HG02981 (cell line): Measurements from ENCODE around the gene CNTNAP1.

Source experiments
- ATAC-seq: cut with Tn5 transposase; IDR thresholded peaks from one replicate; pipeline ENCODE4 v1.9.1; 2021; ENCODE audit warnings: mild to moderate bottlenecking, moderate library complexity; ENCODE audit not compliant: unreplicated experiment

CNTNAP1 gene

DNA sequence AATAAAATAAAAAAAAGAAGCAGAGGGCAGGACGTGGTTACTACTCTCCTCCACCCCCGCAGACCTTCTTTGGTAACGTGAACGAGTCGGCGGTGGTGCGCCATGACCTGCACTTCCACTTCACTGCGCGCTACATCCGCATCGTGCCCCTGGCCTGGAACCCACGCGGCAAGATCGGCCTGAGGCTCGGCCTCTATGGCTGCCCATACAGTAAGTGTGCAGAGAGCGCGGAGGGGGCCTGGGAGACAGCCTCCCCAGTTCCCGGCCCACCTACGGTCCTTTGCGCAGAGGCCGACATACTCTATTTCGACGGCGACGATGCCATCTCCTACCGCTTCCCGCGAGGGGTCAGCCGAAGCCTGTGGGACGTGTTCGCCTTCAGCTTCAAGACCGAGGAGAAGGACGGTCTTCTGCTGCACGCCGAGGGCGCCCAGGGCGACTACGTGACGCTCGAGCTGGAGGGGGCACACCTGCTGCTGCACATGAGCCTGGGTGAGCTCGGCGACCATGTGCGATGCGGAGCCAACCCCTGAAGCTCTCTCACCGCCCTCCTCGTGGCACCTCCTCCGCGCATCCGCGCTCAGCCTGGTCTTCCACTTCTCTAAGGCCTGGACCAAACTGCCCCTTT, 2.7 kb downstream of the CNTNAP1 start:
- ATAC-seq: no peak

DNA sequence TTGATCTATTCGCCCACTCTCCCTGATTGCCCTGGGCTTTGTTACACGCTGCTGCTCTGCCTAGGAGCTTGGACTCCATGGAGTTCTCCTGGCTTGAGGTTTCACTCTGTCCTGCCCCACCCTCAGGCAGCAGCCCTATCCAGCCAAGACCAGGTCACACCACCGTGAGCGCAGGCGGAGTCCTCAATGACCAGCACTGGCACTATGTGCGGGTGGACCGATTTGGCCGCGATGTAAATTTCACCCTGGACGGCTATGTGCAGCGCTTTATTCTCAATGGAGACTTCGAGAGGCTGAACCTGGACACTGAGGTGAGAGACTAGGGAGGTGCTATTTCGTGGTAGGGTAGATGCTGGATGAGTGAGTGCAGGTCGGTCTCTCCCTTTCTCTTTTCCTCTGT, 3.5 kb downstream of the CNTNAP1 start:
- no peak for ATAC-seq

DNA sequence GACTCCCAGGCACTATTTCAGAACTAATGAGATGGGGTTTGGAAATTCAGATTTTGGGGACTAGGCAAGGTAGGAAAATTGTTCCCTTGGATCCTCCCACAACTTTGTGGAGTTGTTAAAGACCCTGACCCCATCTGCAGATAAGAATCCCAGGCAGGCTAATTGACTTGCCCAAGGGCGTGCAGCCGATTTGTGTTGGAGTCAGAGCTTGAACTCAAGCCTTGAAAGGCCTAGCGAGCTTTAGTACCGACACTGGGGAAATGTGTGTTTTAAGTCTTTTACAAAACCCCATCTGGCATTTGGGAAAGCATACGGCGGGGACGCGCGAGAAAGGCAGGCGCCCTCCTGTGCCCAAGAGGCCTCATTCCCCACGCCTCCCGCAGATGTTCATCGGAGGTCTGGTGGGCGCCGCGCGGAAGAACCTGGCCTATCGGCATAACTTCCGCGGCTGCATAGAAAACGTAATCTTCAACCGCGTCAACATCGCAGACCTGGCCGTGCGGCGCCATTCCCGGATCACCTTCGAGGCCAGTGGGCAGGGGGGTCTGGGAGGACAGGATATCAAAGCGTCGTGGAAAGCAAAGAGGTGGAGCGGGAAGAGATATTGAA, 4.3 kb downstream of the CNTNAP1 start:
- no peak for ATAC-seq

DNA sequence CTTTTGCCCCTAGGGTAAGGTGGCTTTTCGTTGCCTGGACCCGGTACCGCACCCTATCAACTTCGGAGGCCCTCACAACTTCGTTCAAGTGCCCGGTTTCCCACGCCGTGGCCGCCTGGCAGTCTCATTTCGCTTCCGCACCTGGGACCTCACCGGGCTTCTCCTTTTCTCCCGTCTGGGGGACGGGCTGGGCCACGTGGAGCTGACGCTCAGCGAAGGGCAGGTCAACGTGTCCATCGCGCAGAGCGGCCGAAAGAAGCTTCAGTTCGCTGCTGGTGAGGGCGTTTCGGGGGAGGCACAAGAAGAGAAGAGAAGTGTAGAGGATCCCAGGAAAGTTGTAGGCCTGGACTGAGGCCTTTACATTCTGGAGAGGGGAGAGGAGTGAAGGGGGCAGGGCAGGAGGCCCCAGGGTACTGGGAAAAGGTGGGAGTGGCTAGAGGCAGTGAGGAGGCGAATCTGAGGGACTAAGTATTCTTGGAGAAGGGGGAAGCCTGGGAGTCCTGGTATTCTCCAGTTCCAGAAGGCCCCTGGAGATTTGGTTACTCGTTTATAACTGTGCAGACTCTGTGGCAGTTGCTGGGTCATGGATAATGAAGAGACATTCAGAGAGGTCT, 5.5 kb downstream of the CNTNAP1 start:
- no peak for ATAC-seq

DNA sequence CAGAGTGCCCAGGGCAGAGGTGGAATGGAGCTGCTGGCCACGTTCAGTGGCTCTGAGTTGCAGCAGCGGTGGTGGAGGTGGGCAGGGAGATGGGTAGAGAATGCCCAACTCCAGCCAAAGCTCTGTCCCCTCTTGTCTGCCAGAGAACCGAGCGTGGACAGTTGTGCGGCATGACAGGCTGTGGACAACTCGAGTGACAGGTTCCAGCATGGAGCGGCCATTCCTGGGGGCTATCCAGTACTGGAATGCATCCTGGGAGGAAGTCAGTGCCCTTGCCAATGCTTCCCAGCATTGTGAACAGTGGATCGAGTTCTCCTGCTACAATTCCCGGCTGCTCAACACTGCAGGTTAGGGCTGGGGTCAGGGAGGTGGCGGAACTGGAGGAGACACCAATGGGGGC, 8.3 kb downstream of the CNTNAP1 start:
- ATAC-seq: no peak

DNA sequence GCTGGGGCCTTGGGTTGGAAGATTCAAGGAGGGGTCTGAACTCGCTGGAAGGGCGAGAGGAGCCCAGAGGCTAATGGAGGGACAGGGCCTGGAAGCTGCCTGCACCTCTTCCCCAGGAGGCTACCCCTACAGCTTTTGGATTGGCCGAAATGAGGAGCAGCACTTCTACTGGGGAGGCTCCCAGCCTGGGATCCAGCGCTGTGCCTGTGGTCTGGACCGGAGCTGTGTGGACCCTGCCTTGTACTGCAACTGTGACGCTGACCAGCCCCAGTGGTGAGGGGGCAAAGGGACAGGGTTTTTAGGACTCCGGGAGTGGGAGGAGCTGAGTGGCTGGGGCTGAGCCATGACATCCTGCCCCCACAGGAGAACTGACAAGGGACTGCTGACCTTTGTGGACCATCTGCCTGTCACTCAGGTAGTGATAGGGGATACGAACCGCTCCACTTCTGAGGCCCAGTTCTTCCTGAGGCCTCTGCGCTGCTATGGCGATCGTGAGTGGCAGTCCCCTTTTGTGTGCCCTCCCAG, 8.8 kb downstream of the CNTNAP1 start:
- no peak for ATAC-seq

DNA sequence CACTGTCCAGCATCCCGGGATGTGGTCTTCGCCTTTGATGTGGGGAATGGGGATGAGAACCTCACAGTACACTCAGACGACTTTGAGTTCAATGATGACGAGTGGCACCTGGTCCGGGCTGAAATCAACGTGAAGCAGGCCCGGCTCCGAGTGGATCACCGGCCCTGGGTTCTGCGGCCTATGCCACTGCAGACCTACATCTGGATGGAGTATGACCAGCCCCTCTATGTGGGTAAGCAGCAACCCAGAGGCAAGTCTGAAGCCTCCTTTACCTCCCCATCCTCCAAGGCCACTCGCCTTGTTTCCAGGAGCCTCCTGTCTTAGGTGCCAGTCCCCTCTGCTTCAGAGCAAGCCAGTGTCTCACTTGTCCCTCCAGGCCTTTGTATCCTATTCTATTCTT, 10.2 kb downstream of the CNTNAP1 start:
- ATAC-seq: no peak

DNA sequence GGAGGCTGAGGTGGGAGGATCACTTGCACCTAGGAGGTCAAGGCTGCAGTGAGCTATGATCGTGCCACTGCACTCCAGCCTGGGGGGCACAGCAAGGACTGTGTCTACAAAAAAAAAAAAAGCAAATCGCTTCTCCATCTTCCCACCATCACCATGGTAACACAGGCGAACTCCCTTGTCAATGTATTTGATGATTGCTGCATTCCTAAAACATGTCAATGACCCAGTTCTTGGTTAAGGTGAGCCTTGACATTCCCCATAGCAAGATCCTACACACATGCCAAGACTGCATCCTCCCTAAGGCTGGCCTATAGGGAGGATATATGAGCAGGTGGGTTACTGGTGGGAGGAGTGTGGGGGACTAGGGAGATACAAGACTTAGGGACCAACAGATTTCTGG, 12.2 kb downstream of the CNTNAP1 start:
- ATAC-seq: no peak

DNA sequence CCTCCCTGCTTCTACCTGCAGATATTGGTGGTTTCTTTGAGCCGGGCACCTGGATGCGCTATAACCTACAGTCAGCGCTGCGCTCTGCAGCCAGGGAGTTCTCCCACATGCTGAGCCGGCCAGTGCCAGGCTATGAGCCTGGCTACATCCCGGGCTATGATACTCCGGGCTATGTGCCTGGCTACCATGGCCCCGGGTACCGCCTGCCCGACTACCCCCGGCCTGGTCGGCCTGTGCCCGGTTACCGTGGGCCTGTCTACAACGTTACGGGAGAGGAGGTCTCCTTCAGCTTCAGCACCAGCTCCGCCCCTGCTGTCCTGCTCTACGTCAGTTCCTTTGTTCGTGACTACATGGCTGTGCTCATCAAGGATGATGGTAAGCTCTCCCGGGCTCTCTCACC, 13.2 kb downstream of the CNTNAP1 start:
- no peak for ATAC-seq

DNA sequence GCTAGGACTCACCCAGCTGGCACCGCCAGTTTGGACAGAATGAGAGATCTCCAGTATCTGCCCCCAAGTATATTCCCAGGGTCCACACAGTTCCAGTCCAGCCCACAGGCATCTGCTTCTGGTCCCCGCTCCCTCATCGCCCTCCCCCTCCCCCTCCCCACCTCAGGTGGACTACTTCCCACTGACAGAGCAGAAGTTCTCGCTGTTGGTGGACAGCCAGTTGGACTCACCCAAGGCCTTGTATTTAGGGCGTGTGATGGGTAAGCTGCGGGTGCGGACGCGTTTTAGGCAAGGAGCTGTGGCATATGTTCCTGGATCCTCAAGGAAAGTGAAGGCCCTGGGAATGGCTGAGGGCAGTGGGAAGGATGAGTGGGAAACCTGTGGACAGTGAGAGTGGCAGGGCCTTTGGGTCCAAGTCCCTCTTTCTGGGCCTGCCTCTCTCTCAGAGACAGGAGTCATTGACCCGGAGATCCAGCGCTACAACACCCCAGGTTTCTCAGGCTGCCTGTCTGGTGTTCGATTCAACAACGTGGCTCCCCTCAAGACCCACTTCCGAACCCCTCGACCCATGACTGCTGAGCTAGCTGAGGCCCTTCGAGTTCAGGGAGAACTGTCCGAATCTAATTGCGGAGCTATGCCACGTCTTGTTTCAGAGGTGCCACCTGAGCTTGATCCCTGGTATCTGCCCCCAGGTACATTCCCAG, 14.9 kb downstream of the CNTNAP1 start:
- no peak for ATAC-seq

DNA sequence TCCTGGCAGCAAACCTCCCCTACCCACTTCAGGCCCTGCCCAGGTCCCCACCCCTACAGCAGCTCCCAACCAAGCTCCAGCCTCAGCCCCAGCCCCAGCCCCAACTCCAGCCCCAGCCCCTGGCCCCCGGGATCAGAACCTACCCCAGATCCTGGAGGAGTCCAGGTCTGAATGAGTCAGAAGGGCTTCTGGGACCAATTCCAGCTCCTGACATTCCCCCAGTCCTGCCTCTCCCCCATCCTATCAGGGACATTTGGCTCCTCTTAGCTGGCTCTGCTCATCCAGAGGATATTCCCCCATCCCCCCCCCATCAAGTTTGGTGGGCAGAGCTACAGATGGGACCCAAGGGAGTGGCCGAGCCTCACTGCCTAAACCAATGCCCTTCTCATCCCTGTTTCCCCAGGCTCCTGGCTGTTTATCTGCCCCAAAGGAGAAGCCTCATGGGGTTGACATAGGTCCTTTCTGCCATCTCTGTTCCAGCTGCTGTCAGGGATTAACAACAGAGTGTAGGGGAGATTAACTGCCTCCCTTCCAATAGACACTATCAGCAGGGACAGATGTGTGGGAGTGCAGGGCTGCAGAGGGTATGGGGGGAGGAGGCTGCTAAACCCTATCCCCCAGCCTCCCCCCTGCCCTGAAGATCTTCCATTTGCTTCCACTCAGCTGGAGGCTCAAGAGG, 16.5 kb downstream of the CNTNAP1 start:
- ATAC-seq: no peak

DNA sequence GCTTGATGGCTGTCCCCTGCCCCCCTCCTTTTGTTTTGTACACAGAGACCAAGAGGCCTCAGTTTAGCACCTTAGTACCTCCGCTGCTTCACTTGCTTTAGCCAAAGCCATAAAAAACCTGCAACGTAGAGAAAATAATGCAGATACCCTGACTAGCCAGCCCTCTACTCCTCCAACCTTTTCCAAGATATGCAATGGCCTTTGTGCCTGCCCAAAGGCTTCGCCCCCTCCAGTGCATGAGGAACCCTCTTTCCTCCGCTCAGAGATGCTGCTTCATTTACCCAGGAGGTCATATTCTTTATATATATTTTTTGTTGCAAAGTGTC, 17.0 kb downstream of the CNTNAP1 start:
- no peak for ATAC-seq

DNA sequence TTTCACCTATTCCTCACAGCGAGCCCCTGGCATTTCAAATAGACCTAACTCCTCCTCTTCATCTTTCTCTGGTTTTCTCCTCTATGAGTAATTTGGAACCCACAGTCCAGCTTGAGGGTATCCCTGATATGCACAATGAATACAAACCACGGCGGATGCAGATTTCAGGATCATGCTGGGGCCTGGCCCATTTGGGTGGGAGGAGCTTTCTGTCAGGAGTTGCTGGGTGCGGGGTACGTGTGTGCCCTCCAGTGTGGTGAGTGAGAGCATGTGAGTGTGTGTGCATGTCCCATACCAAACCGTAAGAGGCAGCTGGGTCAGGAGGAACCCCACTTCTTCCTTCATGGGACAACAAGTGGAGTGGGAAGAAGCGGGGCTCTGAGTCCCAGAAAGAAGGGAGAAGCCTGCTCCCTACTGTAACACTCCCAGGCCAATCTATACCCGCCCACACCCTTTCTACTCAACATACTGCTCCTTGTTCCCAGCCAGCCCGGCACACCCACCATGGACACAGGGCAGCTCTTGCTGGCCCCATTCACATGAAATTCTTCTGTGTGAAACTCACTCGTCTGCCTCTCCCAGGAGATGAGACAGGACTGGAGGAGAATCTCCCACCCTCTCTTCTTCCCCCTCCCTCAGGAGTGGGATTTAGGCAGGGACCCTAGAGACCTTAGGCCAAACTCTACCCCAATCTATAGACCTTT, 18.4 kb downstream of the CNTNAP1 start:
- no peak for ATAC-seq

DNA sequence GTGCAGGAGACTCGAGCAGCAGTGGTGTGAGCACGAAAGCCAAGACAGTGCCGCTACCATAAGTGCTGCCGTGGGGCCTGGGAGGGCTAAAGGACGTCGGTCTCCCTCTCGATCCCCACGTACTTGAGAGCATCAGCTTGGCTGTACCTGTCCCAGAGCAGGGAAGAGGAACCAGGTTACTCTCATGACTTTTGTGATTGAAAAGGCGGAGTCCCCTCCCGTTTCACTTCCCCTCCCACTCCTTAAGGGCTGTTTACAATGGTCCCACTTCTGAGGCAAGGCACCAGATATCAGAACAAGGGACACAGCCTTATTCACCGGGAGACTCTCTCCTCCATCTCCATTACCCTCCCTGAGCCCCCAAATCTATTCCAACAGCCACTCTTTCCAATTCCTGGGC, 20.1 kb downstream of the CNTNAP1 start:
- ATAC-seq: no peak

DNA sequence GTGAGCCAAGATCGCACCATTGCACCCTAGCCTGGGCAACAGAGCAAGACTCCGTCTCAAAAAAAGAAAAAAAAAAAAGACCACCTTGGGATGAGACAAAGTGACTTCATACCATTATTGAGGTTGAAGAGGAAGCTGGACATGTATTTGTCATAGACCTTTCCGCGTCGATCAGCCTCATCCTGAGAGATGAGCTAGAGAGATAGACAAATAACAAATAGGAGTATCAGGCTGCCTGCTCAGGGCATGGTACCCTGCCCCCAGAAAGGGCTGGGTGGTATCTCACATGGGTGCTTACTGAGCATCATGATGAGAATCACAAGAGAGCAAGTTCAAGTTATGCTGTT, 22.1 kb downstream of the CNTNAP1 start:
- ATAC-seq: peak; percentile 10

DNA sequence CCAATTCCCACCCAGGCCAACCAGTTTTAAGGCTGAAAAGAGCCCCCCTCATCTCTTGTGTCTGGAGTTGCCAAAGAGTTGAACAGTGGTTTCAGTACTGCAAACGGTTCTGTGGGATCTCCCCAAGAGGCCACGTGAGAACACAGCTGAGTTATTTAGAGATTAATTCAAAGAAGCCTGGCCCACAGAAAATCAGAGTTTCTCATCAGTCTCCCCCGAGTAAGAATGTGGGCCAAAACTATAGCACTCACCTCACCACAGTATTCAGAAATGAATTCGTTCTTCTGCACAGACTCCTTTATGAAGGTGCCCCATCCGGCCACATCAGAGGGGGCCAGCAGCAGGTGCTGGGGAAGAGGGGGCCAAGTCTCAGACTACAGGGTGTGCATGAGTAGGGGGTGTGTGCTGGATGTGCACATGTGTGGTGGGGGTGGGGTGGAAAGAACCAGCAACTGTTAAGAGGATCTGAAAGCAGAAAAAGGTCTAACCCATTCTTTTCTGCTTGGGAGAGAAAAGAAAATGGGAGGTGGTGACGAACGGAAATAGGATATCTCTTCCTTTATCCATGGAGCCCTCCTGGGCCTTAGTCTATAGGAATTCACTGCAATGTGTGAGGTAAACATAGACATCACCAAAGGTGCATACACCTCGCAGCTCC, 22.6 kb downstream of the CNTNAP1 start:
- peak; percentile 83 for ATAC-seq

DNA sequence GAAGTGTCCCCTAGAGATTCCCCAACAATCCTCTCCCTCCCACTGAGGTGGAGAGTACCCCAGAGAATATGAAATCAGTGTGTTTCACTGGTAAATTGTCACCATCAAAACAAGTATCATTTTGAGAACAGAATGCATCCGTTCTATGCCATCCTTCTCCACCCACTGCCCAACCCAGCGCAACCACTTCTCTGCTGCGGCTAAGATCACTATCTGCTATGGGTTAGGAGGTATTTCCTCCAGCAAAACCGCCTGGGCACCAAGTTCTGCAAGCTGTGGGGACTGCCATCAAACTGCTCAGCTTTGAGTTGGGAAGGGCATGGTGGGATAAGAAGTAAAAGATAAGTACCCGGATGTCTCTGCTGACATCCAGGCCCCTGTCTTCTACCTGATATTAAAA, 24.4 kb downstream of the CNTNAP1 start:
- no peak for ATAC-seq

DNA sequence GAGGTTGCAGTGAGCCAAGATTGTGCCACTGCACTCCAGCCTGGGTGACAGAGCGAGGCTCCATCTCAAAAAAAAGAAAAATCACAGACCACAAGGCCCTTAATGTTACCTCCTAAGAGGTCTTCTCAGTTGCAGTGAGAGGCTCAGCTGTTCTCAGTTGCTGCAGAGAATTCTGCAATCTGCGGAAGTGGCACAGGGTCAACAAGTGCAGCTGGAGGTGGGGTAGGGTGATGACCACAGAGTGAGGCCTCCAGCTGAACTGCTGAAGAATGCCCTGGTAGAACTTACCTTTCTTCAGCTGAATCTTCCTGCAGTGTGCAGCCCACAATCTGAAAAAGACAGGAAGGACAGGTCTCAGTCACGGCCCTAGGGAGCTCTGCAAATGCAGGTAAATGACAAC, 26.3 kb downstream of the CNTNAP1 start:
- ATAC-seq: no peak

DNA sequence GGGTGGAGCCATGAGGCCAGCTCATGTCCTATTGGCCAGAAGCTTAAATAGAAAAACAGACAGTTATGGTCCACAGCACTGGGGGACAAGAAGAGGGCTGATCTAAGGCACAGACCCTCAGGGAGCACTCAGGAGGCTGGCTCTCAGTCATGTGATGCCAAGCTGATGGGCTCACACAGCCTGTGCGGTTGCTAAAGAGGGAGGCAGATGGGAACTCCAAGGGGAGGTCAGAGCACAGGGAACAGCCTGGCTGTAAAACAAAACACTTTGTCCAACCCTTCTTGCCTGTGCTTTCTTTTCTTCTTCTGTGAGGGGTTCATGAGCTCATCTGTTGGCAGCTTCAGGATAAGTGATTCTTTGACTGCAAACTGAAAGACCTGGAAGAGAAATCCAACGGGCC, 27.2 kb downstream of the CNTNAP1 start:
- ATAC-seq: no peak

DNA sequence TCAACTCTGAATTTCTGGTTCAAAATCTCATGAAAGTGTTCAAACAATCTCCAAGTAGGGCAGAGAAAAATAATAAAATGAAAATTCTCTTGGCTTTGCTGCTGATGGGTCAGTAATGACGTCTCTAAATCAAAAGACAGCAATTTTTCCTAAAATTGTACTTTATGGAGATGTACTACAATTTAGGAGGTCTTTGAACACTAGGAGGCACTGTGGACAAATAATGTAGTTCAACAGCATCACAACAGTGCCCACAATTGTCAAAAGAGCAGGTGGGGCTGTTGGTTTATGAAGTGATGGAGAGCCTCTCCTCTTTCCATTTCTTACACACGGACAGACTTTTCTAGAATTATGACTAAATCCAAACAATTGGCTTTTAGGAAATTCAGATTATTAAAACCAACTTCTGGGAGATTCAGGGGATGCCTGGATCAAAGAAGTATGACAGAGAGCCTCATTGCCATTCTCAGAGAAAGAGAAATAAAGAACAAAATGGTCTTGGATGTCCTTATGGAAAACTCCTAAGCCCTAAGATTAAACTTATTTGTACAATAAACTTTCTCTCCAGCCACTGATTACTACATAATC, 38.8 kb downstream of the CNTNAP1 start:
- no peak for ATAC-seq
